Measurements from ENCODE around the gene WDR18.

The WDR18 gene

DNA sequence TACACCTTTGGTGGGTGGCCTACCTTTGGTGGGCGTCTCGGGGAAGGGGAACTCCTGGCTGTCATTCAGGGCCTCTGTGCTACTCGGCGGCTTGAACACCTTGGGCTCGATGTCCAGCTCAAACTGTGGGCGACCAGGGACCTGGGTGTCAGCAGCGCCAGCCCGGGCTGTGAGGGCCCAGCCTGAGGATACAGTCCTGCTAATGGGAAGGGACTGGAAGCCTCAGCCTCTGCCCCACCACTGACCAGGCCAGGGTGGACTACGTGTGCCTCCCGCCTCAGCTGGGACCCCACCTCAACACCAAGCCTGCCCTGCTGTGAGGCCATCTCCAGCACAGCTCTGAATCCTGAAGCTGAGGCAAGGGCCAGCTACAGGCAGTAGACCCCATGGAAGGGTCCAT is 29.1 kb downstream of the WDR18 start:
- H3K27ac ChIP-seq, result no peak overlapping the region

DNA sequence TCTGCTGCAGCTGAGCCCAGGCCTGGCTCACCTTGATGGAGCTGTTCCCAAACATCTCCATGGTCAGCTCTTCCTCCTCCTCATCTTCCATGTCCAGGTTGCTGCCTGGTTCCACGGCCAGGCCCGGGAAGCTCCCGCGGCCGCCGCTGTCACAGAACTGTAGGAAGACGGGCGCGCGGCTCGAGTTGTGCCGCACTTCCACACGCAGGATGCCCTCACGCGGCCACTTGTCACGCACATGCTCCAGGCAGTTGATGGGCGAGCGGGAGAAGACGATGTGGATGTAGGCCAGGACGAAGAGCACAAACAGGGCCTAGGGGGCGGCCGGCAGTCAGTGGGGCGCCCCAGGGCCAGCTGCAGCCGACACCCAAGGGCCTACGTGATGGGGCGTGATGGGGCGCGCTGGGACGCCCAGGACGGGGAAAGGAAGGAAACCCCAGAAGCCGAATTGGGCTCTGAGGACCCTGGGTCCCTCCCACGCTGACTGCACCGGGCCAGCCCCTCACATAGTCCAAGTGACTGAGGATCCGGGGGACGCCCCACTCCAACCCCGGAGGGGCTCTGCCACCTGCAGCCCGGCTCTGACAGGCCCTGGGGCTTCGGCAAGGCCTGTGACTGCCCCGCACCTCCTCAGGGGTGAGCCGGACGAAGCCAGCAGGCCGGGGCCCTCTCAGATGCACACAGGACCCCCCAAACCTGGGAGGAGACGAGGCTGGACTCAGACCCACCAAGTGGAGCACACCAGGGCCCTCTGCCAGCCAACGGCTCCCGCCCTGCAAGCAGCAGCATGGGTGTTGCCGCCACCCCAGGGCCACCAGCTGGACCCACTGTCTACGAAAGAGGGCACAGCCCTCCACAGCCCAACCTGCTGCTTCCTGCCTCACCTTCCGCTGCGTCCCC is 30.3 kb downstream of the WDR18 start:
- Histone ChIP-seq H3K36me3 (peaks cover 56% of the 10 kb centered on the region), H3K27ac (no peak overlapping the region), H3K9me3 (ENCODE audit: severe bottlenecking) (no peaks in the 10 kb centered on the region), H3K4me3 (ENCODE audit: low read depth, low read length) (no peak overlapping the region), H3K27me3 (ENCODE audit: insufficient read depth, low read depth, severe bottlenecking) (no peaks in the 10 kb centered on the region)
- no peak for TF ChIP-seq CTCF (IDR thresholded peaks at IDR 0.05; ENCODE audit: low read depth, low read length)
- DNase-seq, result no peak

More for the DNA sequence above, 29.1 kb downstream of the WDR18 start:
- peaks cover 50% of the 10 kb centered on the region for H3K36me3 ChIP-seq
- no peaks in the 10 kb centered on the region for H3K27me3 ChIP-seq (ENCODE audit: insufficient read depth, low read depth, severe bottlenecking)
- TF ChIP-seq CTCF (IDR thresholded peaks at IDR 0.05; ENCODE audit: low read depth, low read length), result no peak
- H3K4me3 ChIP-seq (ENCODE audit: low read depth, low read length), result no peak overlapping the region
- DNase-seq, result no peak
- peaks cover 2% of the 10 kb centered on the region for H3K9me3 ChIP-seq (ENCODE audit: severe bottlenecking)

- peaks cover 55% of the 10 kb centered on the region for H3K36me3 ChIP-seq
Measured at GRCh38 chr19:1015061-1015781, 31.1 kb downstream of the WDR18 start.

DNA sequence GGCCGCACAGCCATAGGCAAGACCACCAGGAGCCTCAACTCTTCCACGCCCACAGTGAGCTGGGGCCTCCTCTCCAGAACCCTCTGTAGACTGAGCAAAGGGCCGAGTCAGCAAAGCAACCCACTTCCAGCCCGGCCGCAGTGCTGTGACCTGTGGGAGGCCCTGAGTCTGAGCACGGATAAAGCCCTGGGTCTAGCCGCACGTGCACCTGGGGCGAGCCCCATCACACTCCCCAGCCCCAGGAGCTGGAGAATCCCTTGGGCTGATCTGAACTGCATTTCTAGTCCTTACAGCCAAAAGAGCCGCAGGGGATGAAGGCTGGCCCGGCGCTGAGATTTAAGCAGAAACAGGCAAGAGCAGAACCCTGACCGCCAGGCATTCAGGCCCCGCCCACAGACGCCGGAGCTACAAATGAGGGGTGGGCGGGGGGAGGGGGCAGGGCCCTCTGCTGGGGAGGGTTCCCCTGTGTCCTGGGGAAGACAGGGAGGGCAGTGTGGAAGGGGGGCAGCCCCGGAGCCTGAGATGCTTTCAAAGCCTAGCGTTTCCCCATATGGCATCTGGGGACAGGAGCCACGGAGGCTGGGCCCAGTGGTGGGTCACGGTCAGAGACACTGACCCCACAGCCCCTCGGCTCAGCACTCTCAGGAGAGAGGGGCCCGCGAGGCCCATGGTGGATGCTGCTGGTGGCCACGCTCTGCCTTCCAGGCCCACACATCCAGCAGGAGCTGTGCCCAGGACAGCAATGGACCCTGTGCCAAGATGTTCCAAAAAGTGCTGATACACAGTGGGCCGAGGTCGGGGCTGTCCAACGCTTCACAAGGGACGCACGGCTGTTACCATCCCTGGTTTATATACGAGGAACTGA is 31.9 kb downstream of the WDR18 start:
- H3K27me3 ChIP-seq (ENCODE audit: insufficient read depth, low read depth, severe bottlenecking), result no peaks in the 10 kb centered on the region
- H3K4me3 ChIP-seq (ENCODE audit: low read depth, low read length), result no peak overlapping the region
- TF ChIP-seq CTCF (IDR thresholded peaks at IDR 0.05; ENCODE audit: low read depth, low read length), result no peak
- H3K36me3 ChIP-seq, result peaks cover 48% of the 10 kb centered on the region
- no peak overlapping the region for H3K27ac ChIP-seq
- DNase-seq, result no peak
- H3K9me3 ChIP-seq (ENCODE audit: severe bottlenecking), result no peaks in the 10 kb centered on the region

More at GRCh38 chr19:1015061-1015781, 31.1 kb downstream of the WDR18 start:
- Histone ChIP-seq H3K9me3 (ENCODE audit: severe bottlenecking) (no peaks in the 10 kb centered on the region), H3K27ac (no peak overlapping the region), H3K27me3 (ENCODE audit: insufficient read depth, low read depth, severe bottlenecking) (no peaks in the 10 kb centered on the region), H3K4me3 (ENCODE audit: low read depth, low read length) (no peak overlapping the region)
- no peak for TF ChIP-seq CTCF (IDR thresholded peaks at IDR 0.05; ENCODE audit: low read depth, low read length)
- DNase-seq, result no peak

GRCh38 chr19:1016647-1017114 is 32.5 kb downstream of the WDR18 start:
- TF ChIP-seq CTCF (IDR thresholded peaks at IDR 0.05; ENCODE audit: low read depth, low read length), result no peak
- H3K27ac ChIP-seq, result no peak overlapping the region
- H3K36me3 ChIP-seq, result peaks cover 46% of the 10 kb centered on the region
- H3K27me3 ChIP-seq (ENCODE audit: insufficient read depth, low read depth, severe bottlenecking), result no peaks in the 10 kb centered on the region
- no peak overlapping the region for H3K4me3 ChIP-seq (ENCODE audit: low read depth, low read length)
- DNase-seq, result no peak
- H3K9me3 ChIP-seq (ENCODE audit: severe bottlenecking), result no peaks in the 10 kb centered on the region

Measured in WERI-Rb-1 (cell line).